ENCODE measurements around the gene NQO2.
"Not testable (repeated sequence)": the region's sequence is repeated elsewhere in the genome, so short reads cannot be mapped to it uniquely, and the experiment has no call there.

The NQO2 gene

DNA sequence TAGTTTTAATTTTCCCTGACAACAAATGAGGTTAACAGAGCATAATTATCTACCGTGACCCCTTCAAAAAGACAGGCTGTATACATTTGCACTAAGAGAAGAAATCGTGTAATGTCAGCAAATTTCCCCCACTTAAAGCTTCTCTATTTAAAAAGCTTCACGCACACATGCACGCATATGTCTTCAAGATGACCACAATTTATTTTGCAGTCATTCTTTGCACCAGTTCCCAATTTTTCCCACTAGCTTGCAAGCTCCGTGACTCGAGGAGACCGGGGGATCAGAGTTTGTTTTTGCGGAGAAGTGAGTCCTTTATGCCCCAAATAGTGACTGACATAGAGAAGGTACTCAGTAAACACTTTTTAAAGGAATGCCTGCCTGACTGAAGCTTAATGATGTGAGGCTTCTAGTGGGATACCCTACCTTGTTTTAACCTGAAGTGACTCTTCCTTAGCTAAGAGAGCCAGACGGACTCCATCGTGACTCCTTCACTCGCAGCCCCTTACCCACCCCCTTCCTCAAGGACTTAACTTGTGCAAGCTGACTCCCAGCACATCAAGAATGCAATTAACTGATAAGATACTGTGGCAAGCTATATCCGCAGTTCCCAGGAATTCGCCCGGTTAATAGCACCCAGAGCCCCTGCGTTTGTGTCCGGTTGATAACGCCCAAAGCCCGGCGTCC is 9.3 kb upstream of the NQO2 start:
- DNase-seq = peak in 1 of 2 experiments; percentile 59

GRCh38 chr6:2990932-2991506 is 8.7 kb upstream of the NQO2 start:
- peak in 1 of 2 experiments; percentile 29 for DNase-seq

GRCh38 chr6:2992330-2992979 is 7.2 kb upstream of the NQO2 start:
- no peak for DNase-seq

DNA sequence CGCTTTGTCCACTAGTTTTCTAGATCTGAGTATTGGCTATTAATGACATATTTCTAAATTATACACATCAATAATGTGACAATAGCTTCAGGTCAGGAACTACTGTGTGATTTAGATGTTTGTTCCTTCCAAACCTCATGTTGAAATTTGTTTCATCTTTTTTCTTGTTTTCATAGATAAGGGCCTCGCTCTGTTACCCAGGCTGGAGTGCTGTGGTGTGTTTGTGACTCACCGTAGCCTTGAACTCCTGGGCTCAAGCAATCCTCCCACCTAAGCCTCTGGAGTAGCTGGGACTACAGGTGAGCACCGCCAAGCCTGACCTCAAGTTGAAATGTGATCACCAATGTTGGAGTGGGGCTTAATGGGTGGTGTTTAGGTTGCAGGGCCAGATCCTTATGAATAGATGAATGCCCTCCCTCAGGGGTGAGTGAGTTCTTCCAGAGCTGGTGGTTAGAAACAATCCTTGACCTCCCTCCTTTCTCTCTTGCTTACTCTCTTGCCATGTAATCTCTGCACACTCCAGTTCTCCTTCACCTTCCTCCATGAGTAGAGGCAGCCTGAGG is 5.9 kb upstream of the NQO2 start:
- DNase-seq = no peak

GRCh38 chr6:2998249-2998997 is 1.3 kb upstream of the NQO2 start:
- DNase-seq = not testable (repeated sequence)

DNA sequence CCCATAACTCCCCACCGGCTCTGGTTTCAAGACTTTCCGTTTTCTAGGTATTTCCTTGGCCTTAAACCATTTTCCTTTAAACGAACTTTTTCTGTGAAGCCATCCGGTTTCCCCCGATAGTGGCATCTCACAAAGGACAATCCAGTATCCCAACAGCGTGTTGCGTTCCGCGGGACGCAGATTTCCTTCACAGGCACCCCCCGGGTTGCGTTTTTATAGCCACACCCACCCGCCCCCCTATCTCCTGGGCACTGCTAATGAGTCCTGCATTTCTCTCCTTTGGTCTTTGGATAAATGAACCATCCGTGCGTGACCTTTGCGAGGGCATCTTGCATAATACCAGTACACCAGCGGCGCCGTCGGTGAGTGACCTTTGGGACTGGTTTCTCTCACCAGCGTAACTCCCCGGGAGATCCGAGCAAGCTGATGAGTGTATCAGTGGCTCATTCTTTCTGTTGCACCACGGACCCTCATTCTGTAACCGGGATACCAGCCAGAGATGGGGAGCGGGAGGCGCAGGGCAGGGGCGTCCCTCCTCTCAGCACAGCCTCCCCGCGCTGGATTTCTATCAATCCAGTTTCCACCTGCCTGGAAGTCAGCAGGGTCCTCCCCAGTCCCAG is 586 bp upstream of the NQO2 start:
- no peak for DNase-seq

GRCh38 chr6:3001146-3001772 is 1.6 kb downstream of the NQO2 start:
- DNase-seq = no peak

DNA sequence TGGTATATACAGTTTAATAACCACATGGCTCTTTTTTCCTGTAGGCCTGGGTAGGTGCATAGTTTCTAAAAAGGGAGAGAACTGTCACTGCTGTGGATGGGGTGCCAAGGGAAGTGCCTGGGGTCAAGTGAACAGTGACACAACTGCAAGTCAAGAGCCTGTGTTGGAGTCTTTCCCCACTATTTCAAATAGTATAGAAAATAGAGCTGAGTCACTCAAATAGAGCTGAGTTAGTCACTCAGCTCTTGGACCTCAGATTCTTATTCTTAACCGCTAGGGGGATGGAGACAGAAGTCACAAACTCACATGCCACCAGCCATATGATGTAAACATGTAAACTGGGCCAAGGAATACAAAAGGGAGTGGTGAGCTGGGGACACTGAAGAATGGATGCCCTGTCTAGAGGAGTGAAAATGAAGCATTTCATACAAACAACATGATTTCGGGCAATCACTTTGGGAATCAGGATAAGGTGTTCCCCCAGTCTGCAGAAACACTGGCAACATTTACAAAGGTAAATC is 2.1 kb downstream of the NQO2 start:
- peak in 1 of 2 experiments; percentile 33 for DNase-seq

DNA sequence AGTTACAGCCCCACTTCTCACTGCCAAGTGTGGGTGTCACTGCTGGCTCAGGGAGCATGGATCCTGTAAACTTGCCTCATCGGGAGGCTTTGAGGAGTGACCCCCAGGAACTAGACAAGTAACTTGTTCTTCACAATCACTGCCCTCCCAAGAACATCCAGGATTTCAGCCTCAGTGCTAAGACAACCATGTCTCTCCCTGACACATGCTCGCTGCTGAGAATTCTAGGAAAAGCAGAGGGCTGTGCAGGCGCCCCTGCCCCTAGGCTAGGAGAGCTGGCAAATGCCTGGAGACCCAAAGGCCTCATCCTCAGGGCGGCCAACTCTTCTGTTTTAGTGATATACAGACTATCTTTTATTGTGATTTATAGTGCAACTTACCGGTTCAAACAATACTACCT is 3.5 kb downstream of the NQO2 start:
- DNase-seq = not testable (repeated sequence)

- no peak for DNase-seq
Observed at GRCh38 chr6:3005077-3005476, 5.4 kb downstream of the NQO2 start.

DNA sequence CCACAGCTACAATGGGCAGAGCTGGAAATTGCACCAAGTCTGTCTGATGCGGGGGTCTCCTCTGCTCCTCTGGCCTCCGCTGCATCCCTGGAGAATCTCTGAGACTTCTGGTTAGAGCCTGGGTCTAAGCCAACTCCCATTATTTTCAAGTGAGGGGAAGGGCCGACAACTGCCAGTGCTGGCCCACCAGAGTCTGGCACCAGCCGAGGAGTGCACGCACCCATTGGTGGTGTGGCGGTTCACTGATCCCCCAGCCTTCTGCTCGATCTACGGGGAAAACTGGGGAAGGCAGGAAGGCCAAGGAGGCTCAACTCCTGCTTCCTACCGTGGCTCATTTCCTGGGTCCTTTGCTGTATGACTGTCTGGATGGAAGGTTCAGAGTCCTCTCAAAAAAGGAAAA is 6.2 kb downstream of the NQO2 start:
- no peak for DNase-seq

GRCh38 chr6:3006476-3006875 is 6.8 kb downstream of the NQO2 start:
- DNase-seq = no peak

DNA sequence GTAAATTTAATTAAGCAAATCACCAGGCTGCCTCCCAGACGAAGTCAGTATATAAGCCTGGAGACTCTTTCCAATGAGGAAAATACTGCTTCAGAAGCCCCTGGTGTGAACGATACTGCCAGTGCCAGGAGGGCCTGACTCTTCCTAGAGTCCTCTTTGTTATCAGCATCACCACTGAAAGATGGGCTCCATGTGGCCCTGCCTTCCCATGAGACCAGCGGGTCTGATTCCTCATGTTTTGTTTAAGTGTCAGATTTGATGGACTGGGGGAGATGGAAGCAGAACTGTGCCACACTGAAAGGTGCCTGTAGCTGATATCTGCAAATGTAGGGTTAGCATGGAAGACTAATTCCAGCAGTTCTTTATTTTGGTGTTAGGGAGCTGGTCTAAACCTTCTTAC is 7.9 kb downstream of the NQO2 start:
- no peak for DNase-seq

GRCh38 chr6:3008712-3009265 is 9.1 kb downstream of the NQO2 start:
- not testable (repeated sequence) for DNase-seq

- DNase-seq = no peak
Observed at GRCh38 chr6:3009930-3010329, 10.2 kb downstream of the NQO2 start.

GRCh38 chr6:3011158-3011557 is 11.5 kb downstream of the NQO2 start:
- no peak for DNase-seq

- no peak for DNase-seq
Observed at GRCh38 chr6:3011592-3011991, 11.9 kb downstream of the NQO2 start.

DNA sequence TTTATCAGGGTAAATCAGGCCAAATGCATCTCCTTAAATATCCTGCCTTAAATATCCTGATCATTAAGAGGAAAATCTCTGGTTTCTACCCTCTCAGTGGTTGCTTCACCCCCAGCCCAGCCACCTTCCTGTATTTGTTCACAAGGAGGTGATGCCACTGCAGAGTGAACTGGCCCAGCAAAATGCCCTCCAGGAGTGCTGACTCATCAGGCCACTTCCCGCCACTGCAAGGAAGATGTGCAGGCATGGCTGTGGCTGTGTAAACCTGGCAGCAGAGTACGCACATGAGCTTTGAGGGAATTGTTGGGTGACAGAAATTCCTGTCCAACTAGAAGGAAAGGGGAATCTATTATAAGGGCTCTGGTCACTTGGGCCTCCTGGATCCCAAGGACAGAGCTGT is 13.8 kb downstream of the NQO2 start:
- no peak for DNase-seq

DNA sequence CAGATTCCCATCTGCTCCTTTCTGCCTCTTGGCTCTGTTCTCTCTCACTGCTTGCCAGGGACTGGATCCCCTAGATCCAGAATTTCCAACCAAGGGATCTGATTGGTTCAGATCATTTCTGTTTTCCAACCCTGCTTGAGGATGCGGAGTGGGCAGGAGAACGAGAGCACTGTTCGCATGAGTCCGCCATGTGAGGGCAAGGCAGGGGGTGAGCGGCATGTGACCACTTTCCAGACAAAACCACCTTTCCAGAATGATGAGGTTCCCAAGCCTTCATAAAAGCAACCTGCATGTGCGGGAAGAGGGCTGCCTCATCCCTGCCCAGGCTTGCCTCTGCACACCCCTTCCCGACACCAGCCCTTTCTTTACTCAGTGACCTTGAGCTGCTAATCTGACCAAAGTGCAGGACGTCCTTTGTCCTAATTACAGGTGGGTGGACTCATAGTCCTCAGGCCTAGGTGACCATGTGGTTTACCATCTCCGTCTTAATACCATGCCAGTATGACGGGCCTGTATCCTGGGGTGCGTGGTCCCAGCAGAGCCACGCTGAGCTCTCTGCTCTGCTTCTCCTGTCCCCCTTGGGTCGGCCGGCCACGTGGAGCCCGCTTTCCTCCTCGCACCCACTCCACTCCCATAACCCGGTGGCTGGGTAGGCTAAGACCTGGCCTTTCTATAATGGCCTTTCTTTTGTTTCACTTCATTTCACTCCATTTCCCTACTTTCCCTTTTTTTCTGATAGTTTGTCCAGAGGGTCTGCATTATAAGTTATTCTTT is 14.4 kb downstream of the NQO2 start:
- no peak for DNase-seq

DNA sequence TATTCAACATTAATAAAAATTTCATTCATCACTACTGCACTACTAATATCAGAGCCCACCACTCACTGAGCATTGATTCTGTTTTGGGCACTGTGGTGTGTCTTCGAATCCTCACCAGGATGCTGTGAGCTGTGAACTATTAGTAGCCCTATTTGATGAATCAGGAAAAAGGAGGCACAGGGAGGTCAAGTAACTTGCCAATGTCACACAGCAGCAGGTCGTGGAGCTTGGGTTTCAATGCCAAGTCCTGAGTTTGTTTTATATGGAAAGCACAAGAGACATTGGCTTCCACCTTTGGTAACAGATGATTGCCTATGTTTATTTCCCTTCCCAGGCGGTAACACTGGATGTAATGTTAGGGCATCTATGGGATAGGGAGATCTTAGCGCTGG is 15.0 kb downstream of the NQO2 start:
- DNase-seq = no peak

DNA sequence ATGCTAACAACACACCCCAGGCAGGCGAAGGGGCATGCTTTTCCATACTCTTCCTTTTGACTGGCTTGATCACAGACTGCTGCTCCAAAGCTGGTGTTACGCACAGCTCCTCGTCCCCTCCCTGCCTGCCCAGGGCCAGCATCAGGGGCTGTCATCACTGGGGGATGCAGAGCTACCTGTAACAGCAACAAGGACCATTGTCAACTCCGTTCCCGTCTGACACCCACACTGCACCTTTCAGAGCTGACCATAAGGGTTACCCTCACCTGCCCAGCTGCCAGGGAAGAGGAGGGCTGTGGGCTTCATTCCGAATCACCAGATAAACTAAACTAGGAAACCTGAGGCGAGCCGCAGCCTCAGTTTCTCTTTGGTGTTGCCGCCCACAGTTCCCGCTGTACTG is 15.4 kb downstream of the NQO2 start:
- no peak for DNase-seq
